SJCRH30 (cell line): ENCODE data around the gene NCS1. TPM values are rescaled to one million over a fixed set of nuclear protein-coding genes. Genes with fewer than 3 reads are reported as not detected.
"Not testable (repeated sequence)": the region's sequence is repeated elsewhere in the genome, so short reads cannot be mapped to it uniquely, and the experiment has no call there.

Source experiments
- DNase-seq, 2 experiments: peaks; one replicate each; pipeline ENCODE4 v3.0.0-alpha.2; 2015 to 2020
- H3K27ac ChIP-seq: fragments of 250-450 bp; sonication (Bioruptor Pico); 2 replicates; pipeline ENCODE4 v1.5.1; 2020; ENCODE audit warnings: mild to moderate bottlenecking, moderate library complexity
- H3K27me3 ChIP-seq: fragments of 250-450 bp; sonication (Bioruptor Pico); 2 replicates; pipeline ENCODE4 v1.5.1; 2020; ENCODE audit warnings: mild to moderate bottlenecking, moderate library complexity
- H3K36me3 ChIP-seq: fragments of 250-450 bp; sonication (Bioruptor Pico); 2 replicates; pipeline ENCODE4 v1.5.1; 2020; ENCODE audit warnings: mild to moderate bottlenecking, moderate library complexity
- H3K4me1 ChIP-seq: fragments of 250-450 bp; sonication (Bioruptor Pico); 2 replicates; pipeline ENCODE4 v1.5.1; 2020; ENCODE audit warnings: mild to moderate bottlenecking, moderate library complexity
- H3K4me3 ChIP-seq: fragments of 250-450 bp; sonication (Bioruptor Pico); 2 replicates; pipeline ENCODE4 v1.5.1; 2020; ENCODE audit warnings: mild to moderate bottlenecking, moderate library complexity
- H3K9me3 ChIP-seq: fragments of 250-450 bp; sonication (Bioruptor Pico); replicated peaks from 2 replicates; pipeline ENCODE4 v1.5.1; 2020; ENCODE audit warnings: mild to moderate bottlenecking, moderate library complexity
- total RNA-seq: library from RNA; depleted of rRNA; stranded (reverse); fragments of >200 nt; shearing (Covaris generic); gene quantifications from 2 replicates; pipeline ENCODE4 v1.2.3, GENCODE V29; 2014

The NCS1 gene
- total RNA-seq, 1 experiment from 2014 or later = 86.2 TPM

- Histone ChIP-seq H3K27me3 (no peaks in the 10 kb centered on the region), H3K4me1 (peaks cover 18% of the 10 kb centered on the region), H3K4me3 (no peak overlapping the region), H3K36me3 (no peaks in the 10 kb centered on the region), H3K27ac (no peak overlapping the region), H3K9me3 (no peaks in the 10 kb centered on the region)
- peak; percentile 30 to 61 for DNase-seq
These were observed 72.5 kb downstream of the NCS1 start for GRCh38 chr9:130244548-130245165.

GRCh38 chr9:130245474-130245873 lies 73.3 kb downstream of the NCS1 start:
- Histone ChIP-seq H3K4me3 (no peak overlapping the region), H3K36me3 (no peaks in the 10 kb centered on the region), H3K4me1 (peaks cover 10% of the 10 kb centered on the region), H3K27ac (no peak overlapping the region), H3K9me3 (no peaks in the 10 kb centered on the region), H3K27me3 (no peaks in the 10 kb centered on the region)
- no peak for DNase-seq

GRCh38 chr9:130246126-130246525 lies 73.9 kb downstream of the NCS1 start:
- Histone ChIP-seq H3K27me3 (no peaks in the 10 kb centered on the region), H3K36me3 (no peaks in the 10 kb centered on the region), H3K4me1 (peaks cover 4% of the 10 kb centered on the region; the same call in 1 of the 2 replicates), H3K9me3 (no peaks in the 10 kb centered on the region), H3K4me3 (no peak overlapping the region), H3K27ac (no peak overlapping the region)
- no peak for DNase-seq

GRCh38 chr9:130254747-130255630 lies 82.8 kb downstream of the NCS1 start:
- Histone ChIP-seq H3K9me3 (peaks cover 3% of the 10 kb centered on the region; the same call in 1 of the 2 replicates), H3K27ac (no peak overlapping the region), H3K27me3 (no peaks in the 10 kb centered on the region), H3K4me3 (no peak overlapping the region), H3K4me1 (no peaks in the 10 kb centered on the region), H3K36me3 (no peaks in the 10 kb centered on the region)
- no peak for DNase-seq

GRCh38 chr9:130255631-130256134 lies 83.5 kb downstream of the NCS1 start:
- Histone ChIP-seq H3K9me3 (peaks cover 3% of the 10 kb centered on the region; the same call in 1 of the 2 replicates), H3K4me3 (no peak overlapping the region), H3K4me1 (no peaks in the 10 kb centered on the region), H3K36me3 (no peaks in the 10 kb centered on the region), H3K27ac (no peak overlapping the region), H3K27me3 (no peaks in the 10 kb centered on the region)
- no peak for DNase-seq

GRCh38 chr9:130256644-130257043 lies 84.4 kb downstream of the NCS1 start:
- no peaks in the 10 kb centered on the region for H3K4me1 ChIP-seq
- no peaks in the 10 kb centered on the region for H3K27me3 ChIP-seq
- H3K9me3 ChIP-seq = peaks cover 3% of the 10 kb centered on the region; the same call in 1 of the 2 replicates
- DNase-seq = no peak
- H3K4me3 ChIP-seq = no peak overlapping the region
- H3K36me3 ChIP-seq = no peaks in the 10 kb centered on the region
- H3K27ac ChIP-seq = no peak overlapping the region

- not testable (repeated sequence) for H3K36me3 ChIP-seq, H3K27ac ChIP-seq, H3K27me3 ChIP-seq, DNase-seq, H3K4me3 ChIP-seq, H3K9me3 ChIP-seq, H3K4me1 ChIP-seq
These were observed 85.9 kb downstream of the NCS1 start for GRCh38 chr9:130258137-130258536.

GRCh38 chr9:130259044-130259443 lies 86.8 kb downstream of the NCS1 start:
- no peaks in the 10 kb centered on the region for H3K27me3 ChIP-seq
- H3K36me3 ChIP-seq = no peaks in the 10 kb centered on the region
- H3K9me3 ChIP-seq = peaks cover 3% of the 10 kb centered on the region; the same call in 1 of the 2 replicates

GRCh38 chr9:130260816-130261765 lies 88.9 kb downstream of the NCS1 start:
- no peak overlapping the region for H3K4me3 ChIP-seq
- DNase-seq = no peak
- peaks cover 18% of the 10 kb centered on the region for H3K4me1 ChIP-seq
- H3K9me3 ChIP-seq = peaks cover 3% of the 10 kb centered on the region; the same call in 1 of the 2 replicates
- no peak overlapping the region for H3K27ac ChIP-seq
- H3K36me3 ChIP-seq = no peaks in the 10 kb centered on the region
- no peaks in the 10 kb centered on the region for H3K27me3 ChIP-seq

More at GRCh38 chr9:130259044-130259443, 86.8 kb downstream of the NCS1 start:
- peaks cover 9% of the 10 kb centered on the region for H3K4me1 ChIP-seq
- H3K4me3 ChIP-seq = no peak overlapping the region
- H3K27ac ChIP-seq = no peak overlapping the region
- no peak for DNase-seq

- Histone ChIP-seq H3K36me3 (no peaks in the 10 kb centered on the region), H3K27me3 (no peaks in the 10 kb centered on the region), H3K4me1 (peaks cover 18% of the 10 kb centered on the region), H3K4me3 (no peak overlapping the region), H3K27ac (no peak overlapping the region), H3K9me3 (peaks cover 3% of the 10 kb centered on the region; the same call in 1 of the 2 replicates)
- DNase-seq = no peak
These were observed 90.0 kb downstream of the NCS1 start for GRCh38 chr9:130262061-130262745.

- H3K4me1 ChIP-seq = peaks cover 22% of the 10 kb centered on the region
- no peak overlapping the region for H3K27ac ChIP-seq
- no peaks in the 10 kb centered on the region for H3K36me3 ChIP-seq
- H3K4me3 ChIP-seq = no peak overlapping the region
- DNase-seq = no peak
- peaks cover 3% of the 10 kb centered on the region; the same call in 1 of the 2 replicates for H3K9me3 ChIP-seq
- no peaks in the 10 kb centered on the region for H3K27me3 ChIP-seq
These were observed 90.6 kb downstream of the NCS1 start for GRCh38 chr9:130262771-130263170.

GRCh38 chr9:130263601-130264413 lies 91.6 kb downstream of the NCS1 start:
- H3K36me3 ChIP-seq = no peaks in the 10 kb centered on the region
- H3K4me3 ChIP-seq = no peak overlapping the region
- peaks cover under 1% of the 10 kb centered on the region; the same call in 1 of the 2 replicates for H3K9me3 ChIP-seq
- peak overlapping the region; percentile 9; the same call in 1 of the 2 replicates for H3K27ac ChIP-seq
- H3K4me1 ChIP-seq = peaks cover 29% of the 10 kb centered on the region
- DNase-seq = peak; percentile 77 to 82
- no peaks in the 10 kb centered on the region for H3K27me3 ChIP-seq
